HG03066 (cell line): ENCODE results near the gene EN1.

ENCODE experiments used
- ATAC-seq: cut with Tn5 transposase; IDR thresholded peaks from one replicate; pipeline ENCODE4 v1.9.1; 2021; ENCODE audit warnings: low read depth; ENCODE audit not compliant: unreplicated experiment

The EN1 gene

GRCh38 chr2:118844261-118845004 is 3.0 kb downstream of the EN1 start:
- no peak for ATAC-seq

GRCh38 chr2:118843483-118844132 is 3.8 kb downstream of the EN1 start:
- no peak for ATAC-seq

GRCh38 chr2:118842661-118843482 is 4.6 kb downstream of the EN1 start:
- ATAC-seq, result no peak

- no peak for ATAC-seq
These were observed 5.5 kb downstream of the EN1 start for GRCh38 chr2:118841828-118842461.

GRCh38 chr2:118841450-118841827 is 6.0 kb downstream of the EN1 start:
- no peak for ATAC-seq

- no peak for ATAC-seq
These were observed 8.6 kb downstream of the EN1 start for GRCh38 chr2:118838741-118839455.

- ATAC-seq, result no peak
These were observed 9.8 kb downstream of the EN1 start for GRCh38 chr2:118837621-118838020.

- no peak for ATAC-seq
These were observed 10.4 kb downstream of the EN1 start for GRCh38 chr2:118837067-118837466.

GRCh38 chr2:118836411-118836930 is 11.0 kb downstream of the EN1 start:
- no peak for ATAC-seq

- no peak for ATAC-seq
These were observed 11.6 kb downstream of the EN1 start for GRCh38 chr2:118835746-118836410.

GRCh38 chr2:118834901-118835745 is 12.3 kb downstream of the EN1 start:
- no peak for ATAC-seq

- ATAC-seq, result no peak
These were observed 13.0 kb downstream of the EN1 start for GRCh38 chr2:118834440-118834810.

GRCh38 chr2:118833716-118834439 is 13.6 kb downstream of the EN1 start:
- ATAC-seq, result no peak

- ATAC-seq, result no peak
These were observed 14.4 kb downstream of the EN1 start for GRCh38 chr2:118832791-118833715.

- ATAC-seq, result no peak
These were observed 15.2 kb downstream of the EN1 start for GRCh38 chr2:118832071-118832790.

- no peak for ATAC-seq
These were observed 16.6 kb downstream of the EN1 start for GRCh38 chr2:118830881-118831280.
